ENCODE measurements around the gene EPS8. TPM values are rescaled to one million over a fixed set of nuclear protein-coding genes. Genes with fewer than 3 reads are reported as not detected.

Gene EPS8
- polyA plus RNA-seq, 3 donors: 4.1 to 4.8 (median 4.3) TPM

- intact Hi-C loops (cut with micrococcal nuclease): no loop called here
- WGBS (ENCODE audit: insufficient coverage): 43% methylated on average over 1 of the region's 5 CpGs
- H3K36me3 Mint-ChIP-seq: no peaks in the 10 kb centered on the region
- no peaks in the 10 kb centered on the region for H3K9me3 ChIP-seq (replicated peaks in 1 of 2; ENCODE audit: control insufficient read depth in 1 of 2, insufficient read depth in 1 of 2, low read length in 2 of 2)
- no peaks in the 10 kb centered on the region for H3K27me3 ChIP-seq (ENCODE audit: control insufficient read depth in 2 of 2, insufficient read depth in 2 of 2, low read length in 2 of 2)
- H3K36me3 ChIP-seq (replicated peaks in 1 of 2; ENCODE audit: control insufficient read depth in 1 of 2, insufficient read depth in 2 of 2, low read length in 2 of 2): no peaks in the 10 kb centered on the region
- no peak overlapping the region for H3K27ac ChIP-seq (ENCODE audit: low read depth in 1 of 2, low read length in 2 of 2)
- H3K4me3 Mint-ChIP-seq: no peak overlapping the region
- no peak for TF ChIP-seq CTCF (IDR thresholded peaks at IDR 0.05)
- peak overlapping the region; percentile 55 for H2AFZ ChIP-seq (ENCODE audit: insufficient read depth, low read depth, low read length, poor library complexity, severe bottlenecking)
- peaks cover 0 to 6% of the 10 kb centered on the region in 2 donors for H3K4me1 ChIP-seq (ENCODE audit: control insufficient read depth in 1 of 2, insufficient read depth in 2 of 2, low read length in 2 of 2)
- peaks cover 7% of the 10 kb centered on the region for H3K4me1 Mint-ChIP-seq
- H4K20me1 ChIP-seq (ENCODE audit: insufficient read depth, low read length): no peaks in the 10 kb centered on the region
- peak overlapping the region in 4 of 7 donors; percentile 11 to 68 (median 22) for H3K27ac Mint-ChIP-seq
- no peak for DNase-seq
- H3K9ac ChIP-seq (ENCODE audit: insufficient read depth, low read length, poor library complexity, severe bottlenecking): no peak overlapping the region
- no peak overlapping the region for H3K4me2 ChIP-seq (replicated peaks; ENCODE audit: extremely low read depth, low read length, poor library complexity, severe bottlenecking)
- H3K9me3 Mint-ChIP-seq: peaks cover 0 to 2% (median 0%) of the 10 kb centered on the region in 7 donors
- H3K27me3 Mint-ChIP-seq (ENCODE audit: low read depth in 3 of 3): peaks cover 0 to 3% (median 1%) of the 10 kb centered on the region in 3 donors
- no peak overlapping the region for H3K4me3 ChIP-seq (replicated peaks in 1 of 3; ENCODE audit: low read depth in 2 of 3, low read length in 3 of 3)
- no peaks in the 10 kb centered on the region for H3K79me2 ChIP-seq (ENCODE audit: insufficient read depth, low read length)
These were observed 160.1 kb downstream of the EPS8 start for GRCh38 chr12:15629108-15629507.

GRCh38 chr12:15627995-15628945 lies 160.9 kb downstream of the EPS8 start:
- TF ChIP-seq CTCF (IDR thresholded peaks at IDR 0.05): no peak
- H3K9ac ChIP-seq (ENCODE audit: insufficient read depth, low read length, poor library complexity, severe bottlenecking): no peak overlapping the region
- peak overlapping the region; percentile 40 for H2AFZ ChIP-seq (ENCODE audit: insufficient read depth, low read depth, low read length, poor library complexity, severe bottlenecking)
- peaks cover 7% of the 10 kb centered on the region for H3K4me1 Mint-ChIP-seq
- no peaks in the 10 kb centered on the region for H3K36me3 Mint-ChIP-seq
- peak overlapping the region; percentile 18 for H3K4me2 ChIP-seq (replicated peaks; ENCODE audit: extremely low read depth, low read length, poor library complexity, severe bottlenecking)
- peak overlapping the region in 1 of 3 experiments; percentile 16 for H3K4me3 ChIP-seq (replicated peaks in 1 of 3; ENCODE audit: low read depth in 2 of 3, low read length in 3 of 3)
- H3K27ac ChIP-seq (ENCODE audit: low read depth in 1 of 2, low read length in 2 of 2): peak overlapping the region in 1 of 2 donors; percentile 43
- no peaks in the 10 kb centered on the region for H3K9me3 ChIP-seq (replicated peaks in 1 of 2; ENCODE audit: control insufficient read depth in 1 of 2, insufficient read depth in 1 of 2, low read length in 2 of 2)
- H3K36me3 ChIP-seq (replicated peaks in 1 of 2; ENCODE audit: control insufficient read depth in 1 of 2, insufficient read depth in 2 of 2, low read length in 2 of 2): no peaks in the 10 kb centered on the region
- DNase-seq: no peak
- peak overlapping the region in 1 of 2 donors; percentile 28 for H3K4me3 Mint-ChIP-seq
- intact Hi-C loops (cut with micrococcal nuclease): no loop called here
- peaks cover 0 to 2% (median 0%) of the 10 kb centered on the region in 7 donors for H3K9me3 Mint-ChIP-seq
- no peaks in the 10 kb centered on the region for H4K20me1 ChIP-seq (ENCODE audit: insufficient read depth, low read length)
- WGBS (ENCODE audit: insufficient coverage): 43% methylated on average over 3 of the region's 4 CpGs
- H3K27ac Mint-ChIP-seq: no peak overlapping the region
- peaks cover 0 to 6% of the 10 kb centered on the region in 2 donors for H3K4me1 ChIP-seq (ENCODE audit: control insufficient read depth in 1 of 2, insufficient read depth in 2 of 2, low read length in 2 of 2)
- H3K27me3 ChIP-seq (ENCODE audit: control insufficient read depth in 2 of 2, insufficient read depth in 2 of 2, low read length in 2 of 2): no peaks in the 10 kb centered on the region
- H3K27me3 Mint-ChIP-seq (ENCODE audit: low read depth in 3 of 3): peaks cover 0 to 3% (median 1%) of the 10 kb centered on the region in 3 donors
- no peaks in the 10 kb centered on the region for H3K79me2 ChIP-seq (ENCODE audit: insufficient read depth, low read length)
